Stimulated activated CD4-positive, alpha-beta T cell treated with anti-CD3 and anti-CD28 coated beads, Interleukin-15, amount 100 ng/mL, for 1 hour (primary cell): ENCODE results near the gene B4GALT6.

Source experiments
- DNase-seq, 2 donors: peaks; one replicate each; pipeline ENCODE4 v3.0.0-alpha.2; 2020; ENCODE audit warnings: low read depth in 1 of 2, low spot score in 1 of 2

Gene B4GALT6

GRCh38 chr18:31633392-31634330 lies 50.7 kb downstream of the B4GALT6 start:
- DNase-seq: no peak

GRCh38 chr18:31632356-31632755 lies 52.0 kb downstream of the B4GALT6 start:
- no peak for DNase-seq

- no peak for DNase-seq
Observed at GRCh38 chr18:31631526-31631925, 52.9 kb downstream of the B4GALT6 start.

GRCh38 chr18:31630549-31630948 lies 53.8 kb downstream of the B4GALT6 start:
- no peak for DNase-seq

GRCh38 chr18:31626409-31626808 lies 58.0 kb downstream of the B4GALT6 start:
- DNase-seq: no peak

GRCh38 chr18:31624892-31625640 lies 59.3 kb downstream of the B4GALT6 start:
- no peak for DNase-seq

- DNase-seq: no peak
Observed at GRCh38 chr18:31619291-31619690, 65.1 kb downstream of the B4GALT6 start.

GRCh38 chr18:31618801-31619200 lies 65.6 kb downstream of the B4GALT6 start:
- DNase-seq: no peak

GRCh38 chr18:31617031-31617717 lies 67.2 kb downstream of the B4GALT6 start:
- no peak for DNase-seq

- DNase-seq: no peak
Observed at GRCh38 chr18:31616586-31616985, 67.8 kb downstream of the B4GALT6 start.

- DNase-seq: no peak
Observed at GRCh38 chr18:31614044-31614443, 70.3 kb downstream of the B4GALT6 start.

- DNase-seq: no peak
Observed at GRCh38 chr18:31612124-31612523, 72.3 kb downstream of the B4GALT6 start.

- no peak for DNase-seq
Observed at GRCh38 chr18:31611511-31611910, 72.9 kb downstream of the B4GALT6 start.

- DNase-seq: no peak
Observed at GRCh38 chr18:31610286-31611205, 73.8 kb downstream of the B4GALT6 start.

- DNase-seq: no peak
Observed at GRCh38 chr18:31609886-31610285, 74.5 kb downstream of the B4GALT6 start.

- no peak for DNase-seq
Observed at GRCh38 chr18:31607384-31607783, 77.0 kb downstream of the B4GALT6 start.

GRCh38 chr18:31606265-31606664 lies 78.1 kb downstream of the B4GALT6 start:
- DNase-seq: no peak

GRCh38 chr18:31603315-31603714 lies 81.1 kb downstream of the B4GALT6 start:
- DNase-seq: no peak

GRCh38 chr18:31598021-31598805 lies 86.2 kb downstream of the B4GALT6 start:
- DNase-seq: no peak
